ENCODE measurements around the gene CTNNBIP1. TPM values are rescaled to one million over a fixed set of nuclear protein-coding genes. Genes with fewer than 3 reads are reported as not detected.

Gene CTNNBIP1
- total and polyA plus RNA-seq, 2 of the 8 experiments (the other 6 are each of a cell fraction or from before 2014, with no cell fraction given): 40.9 to 46.6 TPM

GRCh38 chr1:9872430-9873165 lies 37.5 kb downstream of the CTNNBIP1 start:
- Histone ChIP-seq H4K5ac (ENCODE audit: insufficient read length, low read depth, low read length) (no peak overlapping the region), H2AFZ (ENCODE audit: low read length) (no peak overlapping the region), H3K4ac (replicated peaks; ENCODE audit: insufficient read length, low read depth, low read length) (no peak overlapping the region), H3K27ac (ENCODE audit: low read depth, low read length) (no peak overlapping the region), H2BK12ac (ENCODE audit: low read depth, low read length) (no peak overlapping the region), H3K79me2 (ENCODE audit: control insufficient read depth in 1 of 2, insufficient read depth in 2 of 2, low read length in 2 of 2) (no peaks in the 10 kb centered on the region), H2BK15ac (ENCODE audit: low read length) (no peak overlapping the region), H4K20me1 (replicated peaks in 1 of 2; ENCODE audit: control insufficient read depth in 1 of 2, insufficient read depth in 2 of 2, low read length in 2 of 2) (no peaks in the 10 kb centered on the region), H3K36me3 (ENCODE audit: control insufficient read depth in 2 of 4, insufficient read depth in 4 of 4, low read length in 3 of 4) (no peaks in the 10 kb centered on the region; a peak in 1 of 8 replicates), H2BK5ac (ENCODE audit: low read depth, low read length) (no peak overlapping the region), H4K91ac (replicated peaks; ENCODE audit: insufficient read length, low read length) (no peak overlapping the region), H2BK120ac (replicated peaks; ENCODE audit: low read depth, low read length) (no peak overlapping the region), H2BK20ac (ENCODE audit: low read length) (no peak overlapping the region), H3K56ac (replicated peaks; ENCODE audit: insufficient read length, low read depth, low read length) (no peak overlapping the region), H3K23ac (ENCODE audit: insufficient read length) (no peak overlapping the region), H3K9me3 (ENCODE audit: insufficient read depth in 2 of 2, low read depth in 1 of 2, low read length in 1 of 2) (no peaks in the 10 kb centered on the region), H4K8ac (ENCODE audit: extremely low read depth, insufficient read depth, low read length) (no peak overlapping the region), H3K79me1 (ENCODE audit: low read depth, low read length) (no peaks in the 10 kb centered on the region; the same call in 1 of the 2 replicates), H2AK5ac (ENCODE audit: low read depth, low read length) (no peak overlapping the region), H3K14ac (ENCODE audit: insufficient read length) (no peak overlapping the region), H3K23me2 (ENCODE audit: low read depth, low read length) (no peaks in the 10 kb centered on the region; the same call in 1 of the 2 replicates), H3K27me3 (replicated peaks in 1 of 4; ENCODE audit: control insufficient read depth in 3 of 4, extremely low read depth in 1 of 4, insufficient read depth in 3 of 4, low read length in 3 of 4) (no peaks in the 10 kb centered on the region), H3K4me1 (replicated peaks in 1 of 4; ENCODE audit: control insufficient read depth in 3 of 4, insufficient read depth in 4 of 4, low read length in 3 of 4) (peaks cover 0 to 6% (median 5%) of the 10 kb centered on the region in 4 experiments; a peak in 5 of 7 replicates), H3K4me2 (ENCODE audit: insufficient read depth in 1 of 2, low read depth in 2 of 2, low read length in 2 of 2) (no peak overlapping the region), H3K9ac (replicated peaks in 1 of 4; ENCODE audit: extremely low read depth in 1 of 4, low read depth in 3 of 4, low read length in 3 of 4) (no peak overlapping the region), H3K4me3 (ENCODE audit: extremely low read depth in 1 of 4, insufficient read depth in 2 of 4, low read depth in 3 of 4, low read length in 4 of 4) (no peak overlapping the region), H3K18ac (ENCODE audit: extremely low read depth, low read length) (no peak overlapping the region)
- FAIRE-seq: no peak
- ChIA-PET CTCF (ENCODE audit: partially characterized antibody) (interaction anchor here (0.5 to 17.3 kb wide), 20 partner anchors 11 to 1861 kb away, joined by 3 to 312 read pairs (median 6); partner anchors contain the start of genes CENPS, LZIC and NMNAT1), POLR2A (ENCODE audit: partially characterized antibody) (interaction anchor here (1.0 to 2.2 kb wide), 5 partner anchors 10 to 112 kb away, joined by 3 to 7 read pairs (median 3); partner anchors contain the start of genes LZIC and NMNAT1)
- DNase-seq (ENCODE audit: low read depth in 1 of 2, low spot score in 2 of 2): no peak
- TF ChIP-seq HDAC6 (IDR thresholded peaks at IDR 0.05; ENCODE audit: low read depth, low read length): no peak
- no peak for TF ChIP-seq SUZ12 (IDR thresholded peaks at IDR 0.05; ENCODE audit: low read length)
- TF ChIP-seq USF2 (IDR thresholded peaks at IDR 0.05; ENCODE audit: low read length): no peak
- TF ChIP-seq GTF2F1 (IDR thresholded peaks at IDR 0.05; ENCODE audit: borderline replicate concordance, low read depth, low read length): no peak
- WGBS, 2 experiments (ENCODE audit: extremely low coverage in 1 of 2, insufficient coverage in 1 of 2, insufficient read length in 1 of 2, insufficient replicate concordance in 2 of 2, low coverage in 1 of 2, low lambda C conversion rate in 2 of 2, missing lambda C conversion rate in 1 of 2): 87% methylated on average over 11 of the region's 11 CpGs; no CpG with 5 or more reads in 1 of the 2 experiments
